Measurements from ENCODE around the gene CTNNA2.

Gene CTNNA2

DNA sequence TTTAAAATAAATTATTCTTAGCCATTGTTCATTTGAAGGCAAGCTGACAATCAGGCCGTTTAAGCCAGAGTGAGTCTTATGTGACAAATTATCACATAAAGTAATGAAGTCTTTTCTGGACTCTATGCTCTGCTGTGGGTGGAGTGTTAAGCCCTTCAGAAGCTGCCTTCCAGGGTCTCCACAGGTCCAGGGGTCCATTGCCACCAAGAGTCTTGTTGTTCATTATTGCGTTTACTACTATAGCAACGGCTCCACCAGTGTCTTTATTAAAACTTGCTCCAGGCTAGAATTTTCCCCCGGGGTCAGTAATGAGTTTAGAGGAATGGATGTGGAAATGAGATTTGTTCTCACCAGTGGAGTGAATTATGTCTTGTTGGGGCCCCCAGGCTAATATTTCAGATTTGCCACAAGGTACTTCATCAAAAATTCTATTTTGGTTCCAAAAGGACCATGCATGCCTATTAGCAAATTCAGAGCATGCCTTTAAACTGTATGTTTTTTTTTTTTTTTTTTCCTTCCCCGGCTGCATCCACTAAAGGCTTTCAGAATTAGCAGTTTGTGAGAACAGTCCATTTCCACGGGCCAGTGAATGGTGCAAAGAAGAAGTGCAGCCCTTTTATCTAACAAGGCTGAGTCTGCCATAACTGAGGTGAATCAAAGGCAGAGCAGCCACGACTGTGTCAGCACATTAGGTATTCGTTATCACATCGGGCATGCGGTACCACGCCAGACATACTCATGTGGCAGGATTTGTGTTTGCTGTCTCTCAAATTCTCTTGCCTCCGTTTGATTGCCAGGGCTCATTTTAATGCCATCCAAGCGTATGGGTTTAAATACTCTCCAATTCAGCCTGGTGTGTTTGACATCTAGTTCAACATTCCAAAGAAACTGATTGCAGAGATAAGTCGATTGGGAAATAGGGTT, 817.9 kb downstream of the CTNNA2 start:
- in situ Hi-C loops (cut with HindIII; ENCODE audit: low pct_ligation_motif_present, low sequenced_read_pairs) = no loop called here
- TF ChIP-seq, protein P1, sequence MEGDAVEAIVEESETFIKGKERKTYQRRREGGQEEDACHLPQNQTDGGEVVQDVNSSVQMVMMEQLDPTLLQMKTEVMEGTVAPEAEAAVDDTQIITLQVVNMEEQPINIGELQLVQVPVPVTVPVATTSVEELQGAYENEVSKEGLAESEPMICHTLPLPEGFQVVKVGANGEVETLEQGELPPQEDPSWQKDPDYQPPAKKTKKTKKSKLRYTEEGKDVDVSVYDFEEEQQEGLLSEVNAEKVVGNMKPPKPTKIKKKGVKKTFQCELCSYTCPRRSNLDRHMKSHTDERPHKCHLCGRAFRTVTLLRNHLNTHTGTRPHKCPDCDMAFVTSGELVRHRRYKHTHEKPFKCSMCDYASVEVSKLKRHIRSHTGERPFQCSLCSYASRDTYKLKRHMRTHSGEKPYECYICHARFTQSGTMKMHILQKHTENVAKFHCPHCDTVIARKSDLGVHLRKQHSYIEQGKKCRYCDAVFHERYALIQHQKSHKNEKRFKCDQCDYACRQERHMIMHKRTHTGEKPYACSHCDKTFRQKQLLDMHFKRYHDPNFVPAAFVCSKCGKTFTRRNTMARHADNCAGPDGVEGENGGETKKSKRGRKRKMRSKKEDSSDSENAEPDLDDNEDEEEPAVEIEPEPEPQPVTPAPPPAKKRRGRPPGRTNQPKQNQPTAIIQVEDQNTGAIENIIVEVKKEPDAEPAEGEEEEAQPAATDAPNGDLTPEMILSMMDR (IDR thresholded peaks at IDR 0.05; ENCODE audit: low read depth, low read length, missing control alignments) = no peak
- DNase-seq = no peak
- H3K27ac ChIP-seq = no peak overlapping the region
- H3K4me3 ChIP-seq (ENCODE audit: low read depth, low read length) = no peak overlapping the region
- H3K27me3 ChIP-seq (replicated peaks) = no peaks in the 10 kb centered on the region
- H3K36me3 ChIP-seq (replicated peaks) = no peaks in the 10 kb centered on the region

DNA sequence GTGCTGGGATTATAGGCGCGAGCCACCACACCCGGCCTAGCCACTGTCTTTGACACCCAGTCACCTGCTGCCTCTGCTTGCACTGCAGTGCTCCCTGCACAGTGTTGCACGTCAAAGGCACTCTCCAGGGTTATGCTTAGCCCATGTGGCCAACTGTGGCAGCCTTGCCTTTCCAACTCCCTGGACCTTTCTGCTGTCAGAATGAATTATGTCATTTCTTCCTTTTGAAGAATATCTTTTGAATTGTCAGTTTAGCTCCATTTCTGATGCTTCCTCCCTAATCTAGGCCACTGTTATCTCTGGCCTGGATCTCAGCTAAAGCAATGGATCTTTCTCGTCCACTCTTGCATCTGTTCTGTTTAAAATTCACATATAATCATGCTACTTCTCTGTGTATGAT, 821.0 kb downstream of the CTNNA2 start:
- Histone ChIP-seq H3K27me3 (replicated peaks) (no peaks in the 10 kb centered on the region), H3K27ac (no peak overlapping the region), H3K4me3 (ENCODE audit: low read depth, low read length) (no peak overlapping the region), H3K36me3 (replicated peaks) (no peaks in the 10 kb centered on the region)
- TF ChIP-seq, protein P1 (IDR thresholded peaks at IDR 0.05; ENCODE audit: low read depth, low read length, missing control alignments) = no peak
- in situ Hi-C loops (cut with HindIII; ENCODE audit: low pct_ligation_motif_present, low sequenced_read_pairs) = no loop called here
- DNase-seq = no peak

DNA sequence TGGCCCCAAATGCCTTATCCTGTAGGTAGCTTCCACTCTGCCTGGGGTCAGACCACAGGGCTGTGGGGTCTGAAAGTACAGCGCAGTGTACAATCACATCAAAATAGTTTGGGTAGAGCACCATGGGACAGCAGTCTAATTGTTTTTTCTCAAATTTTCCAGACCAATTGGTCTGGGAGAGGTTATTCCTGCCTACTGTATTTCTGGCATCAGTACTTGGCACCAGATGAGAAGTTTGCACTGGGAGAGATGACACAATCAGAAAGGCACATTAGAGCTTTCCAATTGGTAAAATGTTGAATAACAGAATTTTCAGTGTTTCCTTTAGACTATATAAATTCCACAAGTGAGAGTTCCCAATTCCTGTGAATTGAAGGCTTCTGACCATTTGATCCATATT, 822.6 kb downstream of the CTNNA2 start:
- no peaks in the 10 kb centered on the region for H3K27me3 ChIP-seq (replicated peaks)
- no peak overlapping the region for H3K27ac ChIP-seq
- H3K4me3 ChIP-seq (ENCODE audit: low read depth, low read length) = no peak overlapping the region
- DNase-seq = no peak
- TF ChIP-seq, protein P1 (IDR thresholded peaks at IDR 0.05; ENCODE audit: low read depth, low read length, missing control alignments) = no peak
- in situ Hi-C loops (cut with HindIII; ENCODE audit: low pct_ligation_motif_present, low sequenced_read_pairs) = no loop called here
- no peaks in the 10 kb centered on the region for H3K36me3 ChIP-seq (replicated peaks)

DNA sequence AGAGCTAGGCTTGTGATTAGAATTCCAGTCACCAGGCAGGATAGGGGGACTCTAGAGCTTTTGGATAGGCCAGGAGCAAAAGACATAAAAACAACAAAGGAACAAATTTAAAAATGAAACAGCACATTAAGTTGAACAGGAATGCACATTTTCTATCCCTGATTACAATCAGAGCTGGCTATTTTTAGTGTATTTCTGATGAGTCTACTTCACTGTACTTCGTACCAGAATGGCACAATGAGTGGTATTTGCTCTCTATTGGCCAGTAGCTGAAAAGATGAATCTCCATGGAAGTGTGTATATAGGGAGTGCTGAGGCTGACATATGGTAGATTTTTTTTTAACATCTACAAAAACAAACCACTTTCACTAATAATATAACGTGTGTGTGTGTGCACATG, 825.9 kb downstream of the CTNNA2 start:
- in situ Hi-C loops (cut with HindIII; ENCODE audit: low pct_ligation_motif_present, low sequenced_read_pairs) = no loop called here
- H3K27ac ChIP-seq = no peak overlapping the region
- H3K36me3 ChIP-seq (replicated peaks) = no peaks in the 10 kb centered on the region
- H3K27me3 ChIP-seq (replicated peaks) = no peaks in the 10 kb centered on the region
- H3K4me3 ChIP-seq (ENCODE audit: low read depth, low read length) = no peak overlapping the region
- TF ChIP-seq, protein P1 (IDR thresholded peaks at IDR 0.05; ENCODE audit: low read depth, low read length, missing control alignments) = no peak
- no peak for DNase-seq

DNA sequence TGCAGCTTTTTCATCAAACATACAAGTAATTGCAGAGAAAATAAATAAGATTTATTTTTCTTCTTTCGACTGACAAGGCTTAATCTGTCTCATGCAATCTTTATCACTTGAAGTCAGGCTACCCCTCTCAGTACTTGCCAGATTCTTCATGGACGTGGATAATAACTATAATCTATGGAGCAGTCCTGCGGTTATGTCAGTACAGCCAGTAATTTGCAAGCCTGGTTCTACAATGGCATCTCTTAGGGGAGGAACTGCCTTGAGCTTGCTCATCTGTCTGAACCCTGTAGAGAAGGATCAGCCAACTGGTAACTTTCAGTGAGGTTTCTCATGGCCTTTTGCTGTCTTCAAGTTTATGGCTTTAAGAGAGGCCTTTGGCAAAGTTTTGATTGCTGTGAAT, 827.2 kb downstream of the CTNNA2 start:
- no peaks in the 10 kb centered on the region for H3K27me3 ChIP-seq (replicated peaks)
- in situ Hi-C loops (cut with HindIII; ENCODE audit: low pct_ligation_motif_present, low sequenced_read_pairs) = no loop called here
- TF ChIP-seq, protein P1 (IDR thresholded peaks at IDR 0.05; ENCODE audit: low read depth, low read length, missing control alignments) = no peak
- no peak overlapping the region for H3K27ac ChIP-seq
- no peaks in the 10 kb centered on the region for H3K36me3 ChIP-seq (replicated peaks)
- no peak for DNase-seq
- no peak overlapping the region for H3K4me3 ChIP-seq (ENCODE audit: low read depth, low read length)

All from brain microvascular endothelial cell (primary cell).